Heart right ventricle (tissue), 16 donors: ENCODE data around the gene LYST. TPM values are rescaled to one million over a fixed set of nuclear protein-coding genes. Genes with fewer than 3 reads are reported as not detected.
"Not testable (repeated sequence)": the region's sequence is repeated elsewhere in the genome, so short reads cannot be mapped to it uniquely, and the experiment has no call there.

Experiments used
- ATAC-seq, 8 donors: fragments of 200-7000 bp; cut with Tn5 transposase; one replicate each; pipeline ENCODE4 v1.9.1; 2020; ENCODE audit warnings: mild to moderate bottlenecking in 8 of 8, moderate library complexity in 8 of 8, moderate number of reproducible peaks in 1 of 8
- DNase-seq, 2 donors: peaks; one replicate each; pipeline ENCODE4 v3.0.0-alpha.2; 2020
- H3K27ac ChIP-seq, 10 donors: fragments of 200-600 bp; sonication (generic) in 2 of 10; one replicate each; pipeline versions ENCODE4 v1.5.0 to v1.8.0; 2020 to 2022; ENCODE audit warnings: mild to moderate bottlenecking in 3 of 10
- H3K27me3 ChIP-seq, 7 donors: fragments of 200-600 bp; one replicate each; pipeline ENCODE4 v1.8.0; 2021 to 2022; ENCODE audit warnings: mild to moderate bottlenecking in 2 of 7
- H3K36me3 ChIP-seq, 9 donors: fragments of 200-600 bp; sonication (generic) in 1 of 9; one replicate each; pipeline versions ENCODE4 v1.5.0 to v1.8.0; 2020 to 2022; ENCODE audit warnings: mild to moderate bottlenecking in 2 of 9
- H3K4me1 ChIP-seq, 9 donors: fragments of 200-600 bp; sonication (generic) in 1 of 9; one replicate each; pipeline versions ENCODE4 v1.5.0 to v1.8.0; 2020 to 2022; ENCODE audit warnings: mild to moderate bottlenecking in 4 of 9
- H3K4me3 ChIP-seq, 10 donors: fragments of 200-600 bp; sonication (generic) in 2 of 10; one replicate each; pipeline versions ENCODE4 v1.5.0 to v1.8.0; 2020 to 2022; ENCODE audit warnings: mild to moderate bottlenecking in 7 of 10, moderate library complexity in 2 of 10
- H3K9me3 ChIP-seq, 11 donors: fragments of 200-600 bp in 10 of 11; sonication (generic) in 2 of 11; one replicate each; pipeline versions ENCODE4 v1.5.0 to v1.8.0; 2013 to 2022; ENCODE audit warnings: mild to moderate bottlenecking in 2 of 11, control low read depth in 1 of 11, moderate library complexity in 1 of 11
- WGBS, 2 donors: extraction: QIAGEN DNeasy Blood & Tissue Kit; methylation state at CpG; one replicate each; pipeline ENCODE4 v1.1.7; 2013; ENCODE audit warnings: inconsistent platforms in 1 of 2; 5-methylcytosine and 5-hydroxymethylcytosine counted together
- intact Hi-C, 10 donors: fragments of 100-400 bp; cut with DNase I; formaldehyde crosslinking; loops; one replicate each; pipeline versions ENCODE4 v1.11.1 to v1.14.2; 2022
- polyA plus RNA-seq, 2 donors: library from polyadenylated mRNA; stranded (reverse); fragments of 200-250 nt; gene quantifications; one replicate each; pipeline ENCODE4 v1.2.3, GENCODE V29; 2013
- total RNA-seq, 10 donors: library from RNA; stranded (reverse); fragmentation: NEBNext Ultra II Directional in 3 of 10; extraction: Animal tissue kit (Norgen Biotek cat#: 25700) in 3 of 10; gene quantifications; one replicate each; pipeline versions ENCODE4 v1.2.1 to v1.2.4, GENCODE V29; 2021 to 2023
- TF ChIP-seq, protein P1 (sequence below), 9 donors: fragments of 200-600 bp; sonication (generic) in 2 of 9; IDR thresholded peaks; one replicate each; pipeline versions ENCODE4 v1.5.0 to v1.8.0; 2021 to 2022; ENCODE audit warnings: antibody characterized with exemption in 9 of 9, mild to moderate bottlenecking in 5 of 9, moderate library complexity in 1 of 9
- donor health status: Arrhythmogenic right ventricular cardiomyopathy.
- donor health status: ischemic (EF 13 %, LVEDD 7.1; RV severe dilation, severe dysfunction).
- donor health status: healthy with polysubstance abuse.
- donor health status: DM: no; HTN: yes; CAD: no.
- donor health status: DM: no; HTN: no; CAD: no.
- donor health status: ischemic (EF 25% LVEDD 6.9; RV normal size, moderate dysfunction).
- donor health status: ischemic (EF 25% LVEDD 5.7; RV mildly dilated, moderate dysfunction).
- donor health status: healthy.
- donor health status: DM: yes; HTN: yes; CAD: no.
- donor health status: Ischemic cardiomyopathy.
- donor health status: ischemic (EF 35%, LVEDD 5.7; RV mildly dilated, moderate dysfunction).
- donor health status: nonischemic (EF 11% LVEDD 7.7; RV severe dilation, severe dysfunction).
- donor health status: DM: yes; HTN: yes; CAD: no.
- donor health status: PGD.
- donor health status: ischemic (EF 29% LVEDD 5.4; RV normal size, mild dysfunction).
- donor health status: nonischemic (EF 23%, LVEDD 6.1; RV moderate dilation, normal function).

The LYST gene
- total and polyA plus RNA-seq, 12 donors, result 3.3 to 13.6 (median 10.5) TPM

DNA sequence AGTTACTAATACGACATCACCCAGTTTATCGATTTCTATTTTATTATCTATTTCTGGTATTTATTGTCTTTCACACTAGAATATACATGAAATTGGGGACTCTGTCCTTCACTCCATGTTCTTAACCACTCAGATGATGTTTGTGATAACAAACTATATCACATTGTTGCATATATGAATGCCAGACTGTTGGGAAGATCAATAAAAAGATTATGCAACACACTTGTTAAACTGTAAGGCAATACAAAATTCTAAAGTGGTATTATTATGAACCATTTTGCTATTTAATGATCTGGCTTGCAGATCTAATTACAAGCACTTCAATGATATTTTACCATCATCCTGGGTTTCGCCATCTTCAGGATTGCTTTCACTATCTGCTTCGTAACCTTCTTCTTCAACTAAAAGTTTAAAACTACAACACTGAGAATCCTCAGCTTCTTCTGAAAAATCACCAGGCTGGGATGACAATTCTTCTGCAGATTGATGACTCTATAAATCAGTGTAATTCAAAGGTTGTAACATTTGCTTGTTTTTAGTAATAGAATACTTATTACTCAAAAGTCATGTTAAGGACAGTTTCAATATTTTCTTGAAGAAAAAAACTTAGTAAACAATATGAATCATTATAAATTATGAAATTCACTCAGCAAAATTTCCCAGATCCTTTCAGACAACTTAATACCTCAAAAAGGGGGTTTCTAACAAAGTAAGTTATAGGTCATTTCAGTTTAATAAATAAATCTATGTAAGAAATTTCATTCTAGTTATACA lies 63.9 kb downstream of the LYST start:
- H3K27ac ChIP-seq, result no peak overlapping the region
- 97% methylated on average over 4 of the region's 4 CpGs for WGBS, 2 donors

DNA sequence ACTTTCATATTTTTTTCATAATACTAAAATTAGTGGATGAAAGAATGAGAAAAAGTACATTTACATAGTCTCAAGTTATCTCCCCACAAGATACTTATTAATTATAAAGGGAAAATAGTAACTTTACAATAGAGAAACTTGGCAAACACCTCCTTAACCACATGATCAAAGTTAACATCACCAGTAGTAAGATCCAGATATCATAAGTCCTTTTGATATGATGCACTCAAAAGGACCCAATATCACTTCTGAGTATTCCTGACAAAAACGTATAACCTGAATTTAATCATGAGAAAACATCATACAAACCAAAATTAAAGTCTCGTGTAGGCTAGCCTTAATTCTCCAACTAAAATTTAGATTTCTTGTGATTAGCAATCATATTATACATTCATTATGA lies 67.4 kb downstream of the LYST start:
- H3K4me3 ChIP-seq, result no peak overlapping the region
- H3K4me1 ChIP-seq, result no peaks in the 10 kb centered on the region
- H3K27ac ChIP-seq, result no peak overlapping the region
- TF ChIP-seq, protein P1, sequence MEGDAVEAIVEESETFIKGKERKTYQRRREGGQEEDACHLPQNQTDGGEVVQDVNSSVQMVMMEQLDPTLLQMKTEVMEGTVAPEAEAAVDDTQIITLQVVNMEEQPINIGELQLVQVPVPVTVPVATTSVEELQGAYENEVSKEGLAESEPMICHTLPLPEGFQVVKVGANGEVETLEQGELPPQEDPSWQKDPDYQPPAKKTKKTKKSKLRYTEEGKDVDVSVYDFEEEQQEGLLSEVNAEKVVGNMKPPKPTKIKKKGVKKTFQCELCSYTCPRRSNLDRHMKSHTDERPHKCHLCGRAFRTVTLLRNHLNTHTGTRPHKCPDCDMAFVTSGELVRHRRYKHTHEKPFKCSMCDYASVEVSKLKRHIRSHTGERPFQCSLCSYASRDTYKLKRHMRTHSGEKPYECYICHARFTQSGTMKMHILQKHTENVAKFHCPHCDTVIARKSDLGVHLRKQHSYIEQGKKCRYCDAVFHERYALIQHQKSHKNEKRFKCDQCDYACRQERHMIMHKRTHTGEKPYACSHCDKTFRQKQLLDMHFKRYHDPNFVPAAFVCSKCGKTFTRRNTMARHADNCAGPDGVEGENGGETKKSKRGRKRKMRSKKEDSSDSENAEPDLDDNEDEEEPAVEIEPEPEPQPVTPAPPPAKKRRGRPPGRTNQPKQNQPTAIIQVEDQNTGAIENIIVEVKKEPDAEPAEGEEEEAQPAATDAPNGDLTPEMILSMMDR (IDR thresholded peaks at IDR 0.05), result no peak
- DNase-seq (no peak), ATAC-seq (no peak)
- 93 to 94% methylated on average over 2 of the region's 2 CpGs for WGBS, 2 donors
- H3K36me3 ChIP-seq, result peaks cover 0 to 70% (median 12%) of the 10 kb centered on the region in 9 donors
- intact Hi-C loops, result no loop called here
- H3K9me3 ChIP-seq, result peaks cover 0 to 21% (median 0%) of the 10 kb centered on the region in 11 donors
- H3K27me3 ChIP-seq, result no peaks in the 10 kb centered on the region

More for the DNA sequence above, 63.9 kb downstream of the LYST start:
- no peaks in the 10 kb centered on the region for H3K9me3 ChIP-seq
- no peak for ATAC-seq
- no peak for DNase-seq
- no peaks in the 10 kb centered on the region for H3K4me1 ChIP-seq
- intact Hi-C loops, result no loop called here
- H3K27me3 ChIP-seq, result no peaks in the 10 kb centered on the region
- no peak overlapping the region for H3K4me3 ChIP-seq
- TF ChIP-seq, protein P1 (IDR thresholded peaks at IDR 0.05), result no peak
- H3K36me3 ChIP-seq, result peaks cover 0 to 78% (median 5%) of the 10 kb centered on the region in 9 donors

GRCh38 chr1:235791532-235792060 lies 75.1 kb downstream of the LYST start:
- peaks cover 0 to 87% (median 23%) of the 10 kb centered on the region in 9 donors for H3K36me3 ChIP-seq
- H3K4me1 ChIP-seq, result no peaks in the 10 kb centered on the region
- TF ChIP-seq, protein P1 (IDR thresholded peaks at IDR 0.05), result no peak
- ATAC-seq (no peak), DNase-seq (no peak)
- H3K9me3 ChIP-seq, result peaks cover 0 to 17% (median 0%) of the 10 kb centered on the region in 11 donors
- WGBS, 2 donors, result 90 to 91% methylated on average over 7 of the region's 7 CpGs
- H3K4me3 ChIP-seq, result no peak overlapping the region
- H3K27ac ChIP-seq, result no peak overlapping the region
- intact Hi-C loops, result no loop called here
- no peaks in the 10 kb centered on the region for H3K27me3 ChIP-seq

DNA sequence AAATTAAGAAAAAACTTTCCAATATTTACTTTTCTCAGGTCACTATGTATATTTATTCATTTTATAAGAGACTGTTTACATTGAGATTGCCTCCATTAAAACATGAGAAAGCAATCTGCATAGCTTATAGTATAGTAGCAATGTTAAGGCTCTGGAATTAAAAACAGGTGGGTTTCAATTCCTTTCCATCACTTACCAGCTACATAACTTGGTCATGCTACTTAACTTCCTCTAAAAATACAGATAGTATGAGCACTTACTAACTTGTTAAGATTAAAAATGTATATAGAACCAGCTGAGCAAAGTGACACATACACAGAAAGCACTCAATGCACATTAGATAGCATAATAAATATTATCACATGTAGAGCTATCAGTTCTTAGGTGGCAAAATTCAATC lies 76.6 kb downstream of the LYST start:
- peaks cover 0 to 92% (median 18%) of the 10 kb centered on the region in 9 donors for H3K36me3 ChIP-seq
- H3K27me3 ChIP-seq, result no peaks in the 10 kb centered on the region
- TF ChIP-seq, protein P1 (IDR thresholded peaks at IDR 0.05), result no peak
- no peak for DNase-seq
- ATAC-seq, result no peak
- peaks cover 0 to 2% (median 0%) of the 10 kb centered on the region in 11 donors for H3K9me3 ChIP-seq
- no peak overlapping the region for H3K4me3 ChIP-seq
- no peak overlapping the region for H3K27ac ChIP-seq
- intact Hi-C loops, result no loop called here
- H3K4me1 ChIP-seq, result no peaks in the 10 kb centered on the region

DNA sequence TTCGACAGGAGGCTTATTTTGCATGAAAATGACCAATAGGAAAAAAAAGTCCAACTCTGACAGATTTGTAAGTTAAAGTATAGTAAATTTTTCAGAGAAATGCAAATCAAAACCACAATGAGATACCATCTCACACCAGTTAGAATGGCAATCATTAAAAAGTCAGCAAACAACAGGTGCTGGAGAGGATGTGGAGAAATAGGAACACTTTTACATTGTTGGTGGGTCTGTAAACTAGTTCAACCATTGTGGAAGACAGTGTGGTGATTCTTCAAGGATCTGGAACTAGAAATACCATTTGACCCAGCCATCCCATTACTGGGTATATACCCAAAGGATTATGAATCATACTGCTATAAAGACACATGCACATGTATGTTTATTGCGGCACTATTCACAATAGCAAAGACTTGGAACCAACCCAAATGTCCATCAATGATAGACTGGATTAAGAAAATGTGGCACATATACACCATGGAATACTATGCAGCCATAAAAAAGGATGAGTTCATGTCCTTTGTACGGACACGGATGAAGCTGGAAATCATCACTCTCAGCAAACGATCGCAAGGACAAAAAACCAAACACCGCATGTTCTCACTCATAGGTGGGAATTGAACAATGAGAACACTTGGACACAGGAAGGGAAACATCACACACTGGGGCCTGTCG lies 80.3 kb downstream of the LYST start:
- H3K27ac ChIP-seq, H3K4me1 ChIP-seq, ATAC-seq, DNase-seq, H3K9me3 ChIP-seq, H3K4me3 ChIP-seq, H3K27me3 ChIP-seq: not testable (repeated sequence)
- intact Hi-C loops, result loop anchor here in 2 of 10 donors (10.0 kb wide), 1 partner anchor 272 kb away; no protein-coding TSS in a partner anchor
- WGBS, 2 donors, result 96 to 100% methylated on average over 8 of the region's 8 CpGs
- peaks cover 0 to 86% (median 13%) of the 10 kb centered on the region in 9 donors for H3K36me3 ChIP-seq
